ENCODE measurements around the gene TTN. TPM values are rescaled to one million over a fixed set of nuclear protein-coding genes. Genes with fewer than 3 reads are reported as not detected.

Gene TTN
- total and polyA plus RNA-seq, 2 of the 8 experiments (the other 6 are each of a cell fraction or from before 2014, with no cell fraction given), result 0.30 to 9.7 TPM

DNA sequence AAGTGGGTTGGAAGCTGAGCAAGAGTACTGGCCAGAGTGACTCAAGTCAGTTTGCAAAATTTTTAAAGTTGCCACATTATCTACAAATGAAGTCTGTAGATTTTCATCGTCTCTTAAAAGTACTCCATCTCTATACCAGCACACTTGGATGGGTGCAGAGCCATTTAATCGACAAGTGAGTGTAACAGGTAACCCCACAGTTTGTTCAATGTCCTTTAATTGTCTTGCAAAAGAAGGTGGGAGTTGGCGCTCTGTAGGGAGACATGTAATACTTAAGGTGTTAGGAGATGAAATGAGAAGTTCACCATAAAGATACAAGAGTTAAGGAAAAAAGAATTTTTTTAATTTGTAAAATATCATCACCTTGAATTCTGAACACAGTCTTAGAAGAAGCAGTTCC is 84.9 kb downstream of the TTN start:
- Histone ChIP-seq H2AK5ac (ENCODE audit: low read depth, low read length) (no peak overlapping the region), H3K23ac (ENCODE audit: insufficient read length) (no peak overlapping the region), H3K14ac (ENCODE audit: insufficient read length) (no peak overlapping the region), H2BK15ac (ENCODE audit: low read length) (no peak overlapping the region), H3K4me3 (ENCODE audit: extremely low read depth in 1 of 4, insufficient read depth in 2 of 4, low read depth in 3 of 4, low read length in 4 of 4) (no peak overlapping the region), H2BK20ac (ENCODE audit: low read length) (no peak overlapping the region), H3K79me2 (ENCODE audit: control insufficient read depth in 1 of 2, insufficient read depth in 2 of 2, low read length in 2 of 2) (no peaks in the 10 kb centered on the region), H3K27ac (ENCODE audit: low read depth, low read length) (no peak overlapping the region), H3K18ac (ENCODE audit: extremely low read depth, low read length) (no peak overlapping the region), H3K9ac (replicated peaks in 1 of 4; ENCODE audit: extremely low read depth in 1 of 4, low read depth in 3 of 4, low read length in 3 of 4) (no peak overlapping the region), H4K91ac (replicated peaks; ENCODE audit: insufficient read length, low read length) (no peak overlapping the region), H3K9me3 (ENCODE audit: insufficient read depth in 2 of 2, low read depth in 1 of 2, low read length in 1 of 2) (no peaks in the 10 kb centered on the region), H3K4me2 (ENCODE audit: insufficient read depth in 1 of 2, low read depth in 2 of 2, low read length in 2 of 2) (no peak overlapping the region; a peak in 1 of 4 replicates), H3K56ac (replicated peaks; ENCODE audit: insufficient read length, low read depth, low read length) (no peak overlapping the region), H4K20me1 (replicated peaks in 1 of 2; ENCODE audit: control insufficient read depth in 1 of 2, insufficient read depth in 2 of 2, low read length in 2 of 2) (no peaks in the 10 kb centered on the region), H2BK120ac (replicated peaks; ENCODE audit: low read depth, low read length) (no peak overlapping the region), H2BK5ac (ENCODE audit: low read depth, low read length) (no peak overlapping the region), H2BK12ac (ENCODE audit: low read depth, low read length) (no peak overlapping the region), H3K79me1 (ENCODE audit: low read depth, low read length) (no peaks in the 10 kb centered on the region), H3K27me3 (replicated peaks in 1 of 4; ENCODE audit: control insufficient read depth in 3 of 4, extremely low read depth in 1 of 4, insufficient read depth in 3 of 4, low read length in 3 of 4) (no peaks in the 10 kb centered on the region), H3K4me1 (replicated peaks in 1 of 4; ENCODE audit: control insufficient read depth in 3 of 4, insufficient read depth in 4 of 4, low read length in 3 of 4) (peaks cover 0 to 3% (median 0%) of the 10 kb centered on the region in 4 experiments; a peak in 2 of 7 replicates), H4K8ac (ENCODE audit: extremely low read depth, insufficient read depth, low read length) (no peak overlapping the region), H3K4ac (replicated peaks; ENCODE audit: insufficient read length, low read depth, low read length) (no peak overlapping the region), H4K5ac (ENCODE audit: insufficient read length, low read depth, low read length) (no peak overlapping the region), H2AFZ (ENCODE audit: low read length) (no peak overlapping the region), H3K36me3 (ENCODE audit: control insufficient read depth in 2 of 4, insufficient read depth in 4 of 4, low read length in 3 of 4) (peaks cover 0 to 2% (median 0%) of the 10 kb centered on the region in 4 experiments; a peak in 1 of 8 replicates), H3K23me2 (ENCODE audit: low read depth, low read length) (no peaks in the 10 kb centered on the region)
- FAIRE-seq (no peak), DNase-seq (ENCODE audit: low read depth in 1 of 2, low spot score in 2 of 2) (no peak)
- TF ChIP-seq SIRT6 (IDR thresholded peaks at IDR 0.05; ENCODE audit: low read length) (no peak), RBBP5 (IDR thresholded peaks at IDR 0.05; ENCODE audit: borderline replicate concordance, low read depth, low read length) (no peak), POLR2A (IDR thresholded peaks at IDR 0.05; ENCODE audit: control extremely low read depth in 1 of 2, low read depth in 2 of 2, low read length in 2 of 2) (no peak), SP4 (IDR thresholded peaks at IDR 0.05; ENCODE audit: low read length) (no peak), CBX8 (IDR thresholded peaks at IDR 0.05; ENCODE audit: borderline replicate concordance, low read depth, low read length) (no peak), TBP (IDR thresholded peaks at IDR 0.05; ENCODE audit: low read depth, low read length) (no peak), HDAC6 (IDR thresholded peaks at IDR 0.05; ENCODE audit: low read depth, low read length) (no peak), SIX5 (IDR thresholded peaks at IDR 0.05; ENCODE audit: low read depth, low read length) (no peak), SRF (IDR thresholded peaks at IDR 0.05; ENCODE audit: low read depth, low read length) (no peak), TEAD4 (IDR thresholded peaks at IDR 0.05; ENCODE audit: low read depth, low read length) (no peak)
- TF ChIP-seq, protein P1, sequence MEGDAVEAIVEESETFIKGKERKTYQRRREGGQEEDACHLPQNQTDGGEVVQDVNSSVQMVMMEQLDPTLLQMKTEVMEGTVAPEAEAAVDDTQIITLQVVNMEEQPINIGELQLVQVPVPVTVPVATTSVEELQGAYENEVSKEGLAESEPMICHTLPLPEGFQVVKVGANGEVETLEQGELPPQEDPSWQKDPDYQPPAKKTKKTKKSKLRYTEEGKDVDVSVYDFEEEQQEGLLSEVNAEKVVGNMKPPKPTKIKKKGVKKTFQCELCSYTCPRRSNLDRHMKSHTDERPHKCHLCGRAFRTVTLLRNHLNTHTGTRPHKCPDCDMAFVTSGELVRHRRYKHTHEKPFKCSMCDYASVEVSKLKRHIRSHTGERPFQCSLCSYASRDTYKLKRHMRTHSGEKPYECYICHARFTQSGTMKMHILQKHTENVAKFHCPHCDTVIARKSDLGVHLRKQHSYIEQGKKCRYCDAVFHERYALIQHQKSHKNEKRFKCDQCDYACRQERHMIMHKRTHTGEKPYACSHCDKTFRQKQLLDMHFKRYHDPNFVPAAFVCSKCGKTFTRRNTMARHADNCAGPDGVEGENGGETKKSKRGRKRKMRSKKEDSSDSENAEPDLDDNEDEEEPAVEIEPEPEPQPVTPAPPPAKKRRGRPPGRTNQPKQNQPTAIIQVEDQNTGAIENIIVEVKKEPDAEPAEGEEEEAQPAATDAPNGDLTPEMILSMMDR (IDR thresholded peaks at IDR 0.05; ENCODE audit: control extremely low read depth in 1 of 3, insufficient read depth in 1 of 3, low read depth in 1 of 3, low read length in 3 of 3), result no peak
- 82% methylated on average over 3 of the region's 3 CpGs; no CpG with 5 or more reads in 1 of the 2 experiments for WGBS, 2 experiments (ENCODE audit: extremely low coverage in 1 of 2, insufficient coverage in 1 of 2, insufficient read length in 1 of 2, insufficient replicate concordance in 2 of 2, low coverage in 1 of 2, low lambda C conversion rate in 2 of 2, missing lambda C conversion rate in 1 of 2)
- POLR2A ChIA-PET (ENCODE audit: partially characterized antibody), result no interaction called here
- CTCF ChIA-PET (ENCODE audit: partially characterized antibody), result no interaction called here

Data from H1 (cell line).